H1 (cell line): ENCODE results near the gene EPHB6. TPM values are rescaled to one million over a fixed set of nuclear protein-coding genes. Genes with fewer than 3 reads are reported as not detected.

ENCODE experiments used
- CTCF ChIA-PET: fragments of 300-600 bp; sonication (Branson Sonifier 250); formaldehyde crosslinking; loops from one replicate; lab custom pipeline; 2021; ENCODE audit not compliant: partially characterized antibody; lab: Charles Lee
- POLR2A ChIA-PET: fragments of 300-600 bp; sonication (Branson Sonifier 250); formaldehyde crosslinking; loops from one replicate; lab custom pipeline; 2021; ENCODE audit warnings: inconsistent platforms; ENCODE audit not compliant: partially characterized antibody; lab: Charles Lee
- DNase-seq, 2 experiments: peaks; one replicate each; pipeline versions ENCODE4 v3.0.0 to v3.0.0-alpha.2; 2010 to 2022; ENCODE audit warnings: low spot score in 2 of 2, low read depth in 1 of 2, mixed read lengths in 1 of 2
- FAIRE-seq: peaks from 2 replicates; lab custom pipeline; 2011; peaks lifted over from hg19 to GRCh38; lab: Jason Lieb, UNC
- H2AFZ ChIP-seq: 2 replicates; pipeline ENCODE4 v1.8.1; 2012; ENCODE audit warnings: low read length, inconsistent platforms
- H2AK5ac ChIP-seq: 2 replicates; pipeline ENCODE4 v1.6.1; 2013; ENCODE audit warnings: low read depth, low read length
- H2BK120ac ChIP-seq: replicated peaks from 2 replicates; pipeline ENCODE3; 2013; ENCODE audit warnings: low read depth, low read length, inconsistent platforms
- H2BK12ac ChIP-seq: 2 replicates; pipeline ENCODE4 v1.6.1; 2013; ENCODE audit warnings: low read depth, low read length
- H2BK15ac ChIP-seq: 2 replicates; pipeline ENCODE4 v1.6.1; 2013; ENCODE audit warnings: low read length
- H2BK20ac ChIP-seq: 2 replicates; pipeline ENCODE4 v1.6.1; 2013; ENCODE audit warnings: low read length
- H2BK5ac ChIP-seq: 2 replicates; pipeline ENCODE4 v1.6.1; 2013; ENCODE audit warnings: low read depth, low read length
- H3K14ac ChIP-seq: 2 replicates; pipeline ENCODE4 v1.6.1; 2013; ENCODE audit warnings: inconsistent platforms; ENCODE audit not compliant: insufficient read length
- H3K18ac ChIP-seq: 2 replicates; pipeline ENCODE4 v1.6.1; 2013; ENCODE audit warnings: low read length; ENCODE audit errors: extremely low read depth
- H3K23ac ChIP-seq: 2 replicates; pipeline ENCODE4 v1.6.1; 2013; ENCODE audit warnings: inconsistent platforms; ENCODE audit not compliant: insufficient read length
- H3K23me2 ChIP-seq: 2 replicates; pipeline ENCODE4 v1.6.1; 2013; ENCODE audit warnings: low read depth, low read length
- H3K27ac ChIP-seq: 2 replicates; pipeline ENCODE4 v1.6.1; 2011; ENCODE audit warnings: low read depth, low read length, inconsistent platforms
- H3K27me3 ChIP-seq, 4 experiments: replicated peaks in 1 of 4; 1 replicate in 1 of 4; 2 replicates in 3 of 4; pipeline versions ENCODE4 v1.6.1 to v1.8.1; 2011 to 2013; ENCODE audit warnings: low read length in 3 of 4, mild to moderate bottlenecking in 3 of 4, inconsistent platforms in 2 of 4, mixed read lengths in 2 of 4, moderate library complexity in 1 of 4; ENCODE audit not compliant: control insufficient read depth in 3 of 4, insufficient read depth in 3 of 4; ENCODE audit errors: extremely low read depth in 1 of 4
- H3K36me3 ChIP-seq, 4 experiments: 2 replicates each; pipeline versions ENCODE4 v1.6.1 to v1.8.1; 2011 to 2013; ENCODE audit warnings: mild to moderate bottlenecking in 4 of 4, low read length in 3 of 4, moderate library complexity in 2 of 4, control low read depth in 1 of 4, inconsistent platforms in 1 of 4; ENCODE audit not compliant: insufficient read depth in 4 of 4, control insufficient read depth in 2 of 4
- H3K4ac ChIP-seq: replicated peaks from 2 replicates; pipeline ENCODE3; 2013; ENCODE audit warnings: low read length, low read depth, mixed read lengths, inconsistent platforms; ENCODE audit not compliant: insufficient read length
- H3K4me1 ChIP-seq, 4 experiments: replicated peaks in 1 of 4; 1 replicate in 1 of 4; 2 replicates in 3 of 4; pipeline versions ENCODE4 v1.6.1 to v1.8.1; 2011 to 2013; ENCODE audit warnings: low read length in 3 of 4, inconsistent platforms in 2 of 4, mixed read lengths in 1 of 4; ENCODE audit not compliant: insufficient read depth in 4 of 4, control insufficient read depth in 3 of 4
- H3K4me2 ChIP-seq, 2 experiments: 2 replicates each; pipeline versions ENCODE4 v1.6.1 to v1.8.1; 2011 to 2013; ENCODE audit warnings: low read depth in 2 of 2, low read length in 2 of 2, control low read depth in 1 of 2, inconsistent platforms in 1 of 2, mild to moderate bottlenecking in 1 of 2; ENCODE audit not compliant: insufficient read depth in 1 of 2
- H3K4me3 ChIP-seq, 4 experiments: fragments of 200-600, 300-600 bp in 1 of 4; sonication (generic), shearing (Covaris generic), sonication (Bioruptor Twin) in 1 of 4; 2 replicates each; pipeline versions ENCODE4 v1.5.1 to v1.8.1; 2011 to 2016; ENCODE audit warnings: low read length in 4 of 4, low read depth in 3 of 4, control low read depth in 2 of 4, inconsistent platforms in 2 of 4, mild to moderate bottlenecking in 2 of 4, mixed read lengths in 1 of 4, moderate library complexity in 1 of 4; ENCODE audit not compliant: insufficient read depth in 2 of 4; ENCODE audit errors: extremely low read depth in 1 of 4
- H3K56ac ChIP-seq: replicated peaks from 2 replicates; pipeline ENCODE3; 2013; ENCODE audit warnings: low read depth, mild to moderate bottlenecking, mixed read lengths, low read length, inconsistent platforms; ENCODE audit not compliant: insufficient read length
- H3K79me1 ChIP-seq: 2 replicates; pipeline ENCODE4 v1.6.1; 2013; ENCODE audit warnings: low read depth, low read length, control low read depth
- H3K79me2 ChIP-seq, 2 experiments: 2 replicates each; pipeline versions ENCODE4 v1.6.1 to v1.8.1; 2012 to 2013; ENCODE audit warnings: low read length in 2 of 2, mild to moderate bottlenecking in 2 of 2, inconsistent platforms in 1 of 2; ENCODE audit not compliant: insufficient read depth in 2 of 2, control insufficient read depth in 1 of 2
- H3K9ac ChIP-seq, 4 experiments: replicated peaks in 1 of 4; 1 replicate in 1 of 4; 2 replicates in 3 of 4; pipeline versions ENCODE4 v1.6.1 to v1.8.1; 2011 to 2013; ENCODE audit warnings: low read depth in 3 of 4, low read length in 3 of 4, control low read depth in 2 of 4, mild to moderate bottlenecking in 2 of 4, moderate library complexity in 2 of 4, inconsistent platforms in 1 of 4; ENCODE audit errors: extremely low read depth in 1 of 4
- H3K9me3 ChIP-seq, 2 experiments: 2 replicates each; pipeline versions ENCODE4 v1.6.1 to v1.8.1; 2012 to 2013; ENCODE audit warnings: mild to moderate bottlenecking in 2 of 2, moderate library complexity in 2 of 2, control low read depth in 1 of 2, inconsistent platforms in 1 of 2, low read depth in 1 of 2, low read length in 1 of 2, mixed read lengths in 1 of 2; ENCODE audit not compliant: insufficient read depth in 2 of 2
- H4K20me1 ChIP-seq, 2 experiments: replicated peaks in 1 of 2; 2 replicates each; pipeline versions ENCODE3 to v1.8.1; 2011 to 2013; ENCODE audit warnings: inconsistent platforms in 2 of 2, low read length in 2 of 2, mild to moderate bottlenecking in 1 of 2; ENCODE audit not compliant: insufficient read depth in 2 of 2, control insufficient read depth in 1 of 2
- H4K5ac ChIP-seq: 2 replicates; pipeline ENCODE4 v1.6.1; 2013; ENCODE audit warnings: low read length, low read depth, mixed read lengths, inconsistent platforms; ENCODE audit not compliant: insufficient read length
- H4K8ac ChIP-seq: 2 replicates; pipeline ENCODE4 v1.8.0; 2013; ENCODE audit warnings: mild to moderate bottlenecking, moderate library complexity, low read length, inconsistent platforms; ENCODE audit not compliant: insufficient read depth; ENCODE audit errors: extremely low read depth
- H4K91ac ChIP-seq: replicated peaks from 2 replicates; pipeline ENCODE3; 2013; ENCODE audit warnings: low read length, mixed read lengths, inconsistent platforms; ENCODE audit not compliant: insufficient read length
- BCL11A ChIP-seq, 2 experiments: IDR thresholded peaks; one replicate each; pipeline ENCODE4 v1.6.1; 2011; ENCODE audit warnings: low read depth in 2 of 2, low read length in 2 of 2, mild to moderate bottlenecking in 2 of 2
- BRCA1 ChIP-seq: IDR thresholded peaks from 2 replicates; pipeline ENCODE4 v1.6.1; 2012; ENCODE audit warnings: low read depth, low read length, improper control_type of control experiment
- CHD2 ChIP-seq: IDR thresholded peaks from 2 replicates; pipeline ENCODE4 v1.6.1; 2012; ENCODE audit warnings: low read length, improper control_type of control experiment
- CREB1 ChIP-seq: IDR thresholded peaks from 2 replicates; pipeline ENCODE4 v1.6.1; 2012; ENCODE audit warnings: inconsistent platforms
- EGR1 ChIP-seq: IDR thresholded peaks from 2 replicates; pipeline ENCODE4 v1.6.1; 2011; ENCODE audit warnings: low read depth, low read length, borderline replicate concordance
- NANOG ChIP-seq: IDR thresholded peaks from 2 replicates; pipeline ENCODE4 v1.6.1; 2011; ENCODE audit warnings: low read length, low read depth, mild to moderate bottlenecking, inconsistent platforms; ENCODE audit not compliant: insufficient read depth, poor library complexity, severe bottlenecking
- NRF1 ChIP-seq: IDR thresholded peaks from 2 replicates; pipeline ENCODE4 v1.6.1; 2011; ENCODE audit warnings: mild to moderate bottlenecking, low read depth, low read length, improper control_type of control experiment
- PHF8 ChIP-seq: fragments of 200-600 bp; sonication (generic); conservative IDR thresholded peaks from 2 replicates; pipeline ENCODE4 v1.7.1; 2012; ENCODE audit warnings: low read depth, mild to moderate bottlenecking, inconsistent platforms, low read length, moderate library complexity
- RFX5 ChIP-seq: IDR thresholded peaks from 2 replicates; pipeline ENCODE4 v1.6.1; 2011; ENCODE audit warnings: low read depth, low read length, improper control_type of control experiment, borderline replicate concordance
- SIRT6 ChIP-seq: IDR thresholded peaks from one replicate; pipeline ENCODE4 v1.7.1; 2012; ENCODE audit warnings: low read length, inconsistent platforms
- SP2 ChIP-seq: IDR thresholded peaks from 2 replicates; pipeline ENCODE4 v1.6.1; 2012; ENCODE audit warnings: mild to moderate bottlenecking, low read length, inconsistent platforms
- SRF ChIP-seq: IDR thresholded peaks from 2 replicates; pipeline ENCODE4 v1.6.1; 2011; ENCODE audit warnings: mild to moderate bottlenecking, low read depth, low read length, moderate library complexity
- SUZ12 ChIP-seq: fragments of 200-600 bp; sonication (generic); IDR thresholded peaks from 2 replicates; pipeline ENCODE4 v1.6.1; 2012; ENCODE audit warnings: mild to moderate bottlenecking, inconsistent platforms, low read length, moderate library complexity, mixed read lengths
- TBP ChIP-seq: IDR thresholded peaks from 2 replicates; pipeline ENCODE4 v1.6.1; 2011; ENCODE audit warnings: low read depth, low read length, improper control_type of control experiment
- TCF12 ChIP-seq: IDR thresholded peaks from 2 replicates; pipeline ENCODE4 v1.6.1; 2011; ENCODE audit warnings: low read depth, mild to moderate bottlenecking, low read length
- YY1 ChIP-seq: IDR thresholded peaks from 2 replicates; pipeline ENCODE4 v1.6.1; 2011; ENCODE audit warnings: low read depth, mild to moderate bottlenecking, low read length
- WGBS, 2 experiments: shearing (Covaris generic) in 1 of 2; methylation state at CpG; one replicate each; pipeline versions ENCODE4 v1.1.6 to v1.1.7; 2013 to 2015; ENCODE audit warnings: low lambda C conversion rate in 2 of 2, mixed read lengths in 2 of 2, inconsistent platforms in 1 of 2, low coverage in 1 of 2, missing lambda C conversion rate in 1 of 2; ENCODE audit not compliant: insufficient replicate concordance in 2 of 2, insufficient coverage in 1 of 2, insufficient read length in 1 of 2; ENCODE audit errors: extremely low coverage in 1 of 2, missing lambda C conversion rate in 1 of 2; 5-methylcytosine and 5-hydroxymethylcytosine counted together
- polyA plus RNA-seq, 7 experiments: library from polyadenylated mRNA; depleted of rRNA in 3 of 7; stranded (reverse) in 5 of 7; unstranded in 2 of 7; fragments of >200 nt in 5 of 7; fragments of 200-250 nt in 2 of 7; gene quantifications; 1 replicate in 5 of 7; 2 replicates in 1 of 7; 4 replicates in 1 of 7; pipeline versions ENCODE4 v1.2.1 to v1.2.3, GENCODE V29; 2011 to 2013; ENCODE audit warnings: missing spikeins in 2 of 7, mixed read lengths in 2 of 7
- total RNA-seq: library from RNA; stranded (reverse); fragmentation: NEBNext Ultra II Directional; extraction: Animal tissue kit (Norgen Biotek cat#: 25700); gene quantifications from 2 replicates; pipeline ENCODE4 v1.2.1, GENCODE V29; 2021
- TF ChIP-seq, protein P1 (sequence below): IDR thresholded peaks from 2 replicates; pipeline ENCODE4 v1.6.1; 2012; ENCODE audit warnings: inconsistent platforms

Gene EPHB6
- total and polyA plus RNA-seq, 2 of the 8 experiments (the other 6 are each of a cell fraction or from before 2014, with no cell fraction given): 19.7 TPM

DNA sequence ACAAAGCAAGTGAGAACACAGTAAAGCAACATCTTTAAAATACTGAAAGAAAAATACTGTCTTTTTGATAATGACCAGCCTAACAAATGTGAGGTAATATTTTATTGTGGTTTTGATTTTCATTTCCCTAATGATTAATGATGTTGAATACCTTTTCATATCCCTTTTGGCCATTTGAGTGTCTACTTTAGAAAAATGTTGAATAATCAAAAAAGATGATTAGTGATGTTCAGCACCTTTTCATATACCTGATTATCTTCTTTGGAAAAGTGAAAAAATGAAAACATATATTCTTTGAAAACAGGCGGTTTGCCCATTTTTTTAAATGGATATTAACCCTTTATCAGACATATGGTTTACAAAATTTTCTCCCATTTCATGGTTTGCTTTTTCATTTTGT lies 32.2 kb upstream of the EPHB6 start:
- no peaks in the 10 kb centered on the region for H3K27me3 ChIP-seq
- H2BK5ac ChIP-seq: no peak overlapping the region
- peaks cover 5% of the 10 kb centered on the region in 2 experiments for H3K9me3 ChIP-seq
- CTCF ChIA-PET: interaction anchor here (1.0 to 1.5 kb wide), 3 partner anchors 12 to 43 kb away, joined by 4 read pairs; no protein-coding TSS in a partner anchor
- FAIRE-seq: no peak
- no peak overlapping the region for H2BK20ac ChIP-seq
- H3K18ac ChIP-seq: no peak overlapping the region
- no peak overlapping the region for H3K9ac ChIP-seq
- no peak overlapping the region for H4K91ac ChIP-seq
- H2AFZ ChIP-seq: no peak overlapping the region
- H3K4me1 ChIP-seq: no peaks in the 10 kb centered on the region
- H2AK5ac ChIP-seq: no peak overlapping the region
- no peak overlapping the region for H3K4me2 ChIP-seq
- H4K20me1 ChIP-seq: no peaks in the 10 kb centered on the region
- H3K79me1 ChIP-seq: no peaks in the 10 kb centered on the region
- no peak overlapping the region for H3K56ac ChIP-seq
- no peak for DNase-seq
- no peak overlapping the region for H3K4me3 ChIP-seq
- no peak overlapping the region for H2BK15ac ChIP-seq
- H3K4ac ChIP-seq: no peak overlapping the region
- H3K36me3 ChIP-seq: no peaks in the 10 kb centered on the region
- H2BK120ac ChIP-seq: no peak overlapping the region
- no peak overlapping the region for H4K8ac ChIP-seq
- POLR2A ChIA-PET: no interaction called here
- H3K27ac ChIP-seq: no peak overlapping the region
- H3K23ac ChIP-seq: no peak overlapping the region
- H2BK12ac ChIP-seq: no peak overlapping the region
- H3K23me2 ChIP-seq: no peaks in the 10 kb centered on the region
- H4K5ac ChIP-seq: no peak overlapping the region
- H3K79me2 ChIP-seq: no peaks in the 10 kb centered on the region
- H3K14ac ChIP-seq: no peak overlapping the region
- WGBS, 2 experiments: 53% methylated on average over 1 of the region's 1 CpG; no CpG with 5 or more reads in 1 of the 2 experiments
- TF ChIP-seq NRF1 (no peak), SUZ12 (no peak), EGR1 (no peak), PHF8 (no peak), CREB1 (no peak), TBP (no peak), CHD2 (no peak), NANOG (no peak), YY1 (no peak), SRF (no peak), SP2 (no peak), TCF12 (no peak), BCL11A (IDR thresholded peaks at IDR 0.05; ENCODE audit: low read depth in 2 of 2, low read length in 2 of 2) (no peak), RFX5 (no peak), BRCA1 (no peak), SIRT6 (no peak)
- TF ChIP-seq, protein P1, sequence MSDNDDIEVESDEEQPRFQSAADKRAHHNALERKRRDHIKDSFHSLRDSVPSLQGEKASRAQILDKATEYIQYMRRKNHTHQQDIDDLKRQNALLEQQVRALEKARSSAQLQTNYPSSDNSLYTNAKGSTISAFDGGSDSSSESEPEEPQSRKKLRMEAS: no peak
